ENCODE results near the gene FLT3LG. TPM values are rescaled to one million over a fixed set of nuclear protein-coding genes. Genes with fewer than 3 reads are reported as not detected.

The FLT3LG gene
- total and polyA plus RNA-seq, 9 of the 15 experiments (the other 6 are each of a cell fraction or from before 2014, with no cell fraction given) = 0.31 to 6.4 (median 1.1) TPM

- peak; percentile 91 for TF ChIP-seq MYC (IDR thresholded peaks at IDR 0.05; ENCODE audit: low read depth, low read length)
- TF ChIP-seq MYC (CRISPR knock-in tag; IDR thresholded peaks at IDR 0.05; ENCODE audit: borderline replicate concordance, low read depth) = no peak
- TF ChIP-seq KAT8 (IDR thresholded peaks at IDR 0.05; ENCODE audit: low read depth) = no peak
- no peak for TF ChIP-seq MAFK (IDR thresholded peaks at IDR 0.05; ENCODE audit: low read length)
- TF ChIP-seq SIN3B (IDR thresholded peaks at IDR 0.05; ENCODE audit: low read depth) = no peak; the same call in 1 of the 2 replicates
- no peak for TF ChIP-seq TBP (optimal IDR thresholded peaks at IDR 0.05; ENCODE audit: low read depth, low read length)
- TF ChIP-seq WHSC1 (IDR thresholded peaks at IDR 0.05; ENCODE audit: low read length) = no peak
- 0 out of 2 replicates have a peak, but pooled peaks have one; percentile 42 for TF ChIP-seq SUPT5H (IDR thresholded peaks at IDR 0.05)
- peak; percentile 13; the same call in 1 of the 2 replicates for TF ChIP-seq NFIC (IDR thresholded peaks at IDR 0.05)
- TF ChIP-seq ZNF696 (CRISPR knock-in tag; conservative IDR thresholded peaks at IDR 0.05) = no peak
- no peak for TF ChIP-seq RBM14 (IDR thresholded peaks at IDR 0.05; ENCODE audit: borderline replicate concordance, insufficient read depth, low read depth, low read length)
- no peak for TF ChIP-seq ZNF347 (CRISPR knock-in tag; IDR thresholded peaks at IDR 0.05; ENCODE audit: low read depth)
- peak in 1 of 3 experiments; percentile 11; a peak in 1 of 6 replicates for TF ChIP-seq ZBTB11 (CRISPR knock-in tag; IDR thresholded peaks at IDR 0.05)
- no peak for TF ChIP-seq GTF2B (IDR thresholded peaks at IDR 0.05; ENCODE audit: extremely low read depth, insufficient read length)
- peak; percentile 21; the same call in 1 of the 2 replicates for TF ChIP-seq CTBP1 (IDR thresholded peaks at IDR 0.05; ENCODE audit: borderline replicate concordance)
- TF ChIP-seq ZNF121 (CRISPR knock-in tag; conservative IDR thresholded peaks at IDR 0.05) = peak; percentile 96
- peak; percentile 92 to 95 for TF ChIP-seq MNT (conservative IDR thresholded peaks at IDR 0.05)
- TF ChIP-seq POLR2A (conservative IDR thresholded peaks at IDR 0.05) = peak; percentile 68
- TF ChIP-seq SMAD3 (CRISPR knock-in tag; conservative IDR thresholded peaks at IDR 0.05) = no peak
These were observed 23.2 kb downstream of the FLT3LG start (continued) for GRCh38 chr19:49497047-49497788.
